HG03045 (cell line): ENCODE measurements around the gene VBP1.
"Not testable (repeated sequence)": the region's sequence is repeated elsewhere in the genome, so short reads cannot be mapped to it uniquely, and the experiment has no call there.

Experiments used
- ATAC-seq: cut with Tn5 transposase; IDR thresholded peaks from one replicate; pipeline ENCODE4 v1.9.1; 2021; ENCODE audit warnings: mild to moderate bottlenecking, moderate library complexity; ENCODE audit not compliant: unreplicated experiment

Gene VBP1

GRCh38 chrX:155263854-155264628 is 47.8 kb downstream of the VBP1 start, which contains the start of gene RAB39B:
Gene RAB39B, minus strand, starts transcription at chrX:155264491. Its CDS starts 203 bp downstream, at chrX:155264288.
- ATAC-seq: peak; percentile 98

- no peak for ATAC-seq
These were observed 50.2 kb downstream of the VBP1 start for GRCh38 chrX:155266439-155266838.

GRCh38 chrX:155267995-155268394 is 51.7 kb downstream of the VBP1 start:
- not testable (repeated sequence) for ATAC-seq

GRCh38 chrX:155270969-155271368 is 54.7 kb downstream of the VBP1 start:
- no peak for ATAC-seq

GRCh38 chrX:155279873-155280272 is 63.6 kb downstream of the VBP1 start:
- no peak for ATAC-seq
